Endothelial cell of umbilical vein (primary cell): ENCODE data around the gene NOB1.

Experiments used
- CTCF ChIP-seq, 2 donors: IDR thresholded peaks; 1 replicate in 1 of 2; 2 replicates in 1 of 2; pipeline ENCODE4 v1.5.1; 2011; ENCODE audit warnings: low read length in 2 of 2, mild to moderate bottlenecking in 2 of 2, moderate library complexity in 2 of 2, control low read depth in 1 of 2, inconsistent platforms in 1 of 2, low read depth in 1 of 2; ENCODE audit not compliant: insufficient read depth in 1 of 2; ENCODE audit errors: extremely low read depth in 1 of 2
- POLR2A ChIP-seq: IDR thresholded peaks from 2 replicates; pipeline ENCODE4 v1.6.1; 2012; ENCODE audit warnings: low read depth, mild to moderate bottlenecking, control low read depth, low read length
- POLR2AphosphoS5 ChIP-seq: IDR thresholded peaks from 2 replicates; pipeline ENCODE4 v1.6.1; 2012; ENCODE audit warnings: low read depth, mild to moderate bottlenecking, control low read depth, low read length, moderate library complexity; ENCODE audit not compliant: insufficient read depth

- TF ChIP-seq POLR2A (no peak), CTCF (IDR thresholded peaks at IDR 0.05; ENCODE audit: extremely low read depth in 1 of 2, insufficient read depth in 1 of 2, low read depth in 1 of 2, low read length in 2 of 2) (no peak), POLR2AphosphoS5 (no peak)
Measured at GRCh38 chr16:69745959-69746358, 8.8 kb downstream of the NOB1 start.
